ENCODE results near the gene SSTR3. TPM values are rescaled to one million over a fixed set of nuclear protein-coding genes. Genes with fewer than 3 reads are reported as not detected.

The SSTR3 gene
- total and polyA plus RNA-seq, 9 of the 15 experiments (the other 6 are each of a cell fraction or from before 2014, with no cell fraction given), result 0.03 TPM; not detected in 8

GRCh38 chr22:37169406-37169805 lies 42.9 kb downstream of the SSTR3 start:
- H4K20me1 ChIP-seq (replicated peaks; ENCODE audit: control insufficient read depth, insufficient read depth, low read length), result no peaks in the 10 kb centered on the region
- no peak for ATAC-seq
- H3K9ac ChIP-seq (ENCODE audit: insufficient read depth in 1 of 2, low read depth in 2 of 2, low read length in 2 of 2), result no peak overlapping the region
- H3K4me3 ChIP-seq, result no peak overlapping the region
- intact Hi-C loops (cut with micrococcal nuclease) (no loop called here), in situ Hi-C loops (cut with MboI) (loop anchor here (5.0 kb wide), 1 partner anchor 288 kb away; no protein-coding TSS in a partner anchor)
- ChIA-PET CTCF (ENCODE audit: low intra/inter-chr PET ratio) (no interaction called here), POLR2A (interaction anchor here (0.6 kb wide), 1 partner anchor 8 kb away, joined by 3 read pairs; no protein-coding TSS in a partner anchor)
- H3K36me3 ChIP-seq (ENCODE audit: control insufficient read depth, insufficient read depth, low read length), result no peaks in the 10 kb centered on the region
- H3K79me2 ChIP-seq (ENCODE audit: control insufficient read depth, insufficient read depth, low read length), result no peaks in the 10 kb centered on the region
- peaks cover 0 to 13% of the 10 kb centered on the region in 2 experiments; a peak in 2 of 5 replicates for H3K4me1 ChIP-seq (replicated peaks in 1 of 2; ENCODE audit: control insufficient read depth in 2 of 2, insufficient read depth in 2 of 2, low read length in 2 of 2)
- no peak overlapping the region for H3K27ac ChIP-seq (ENCODE audit: extremely low read depth, low read depth, low read length)
- WGBS (ENCODE audit: insufficient coverage, low coverage, missing lambda C conversion rate), result 0% methylated on average over 6 of the region's 8 CpGs
- no TSS peak for BruUV-seq (replicated peaks)
- H3K9me3 ChIP-seq (replicated peaks; ENCODE audit: control insufficient read depth, insufficient read depth, low read depth, low read length), result no peaks in the 10 kb centered on the region
- no peak for FAIRE-seq
- no peak for DNase-seq (ENCODE audit: extremely low read depth in 1 of 4, low spot score in 3 of 4)
- no peak overlapping the region for H2AFZ ChIP-seq (ENCODE audit: low read depth, low read length)
- H3K27me3 ChIP-seq (ENCODE audit: control insufficient read depth in 2 of 2, insufficient read depth in 2 of 2, low read length in 2 of 2), result peaks cover 1 to 7% of the 10 kb centered on the region in 2 experiments; a peak in 3 of 5 replicates
- no peak overlapping the region for H3K4me2 ChIP-seq (ENCODE audit: insufficient read depth, low read length)
- H3K9me1 ChIP-seq (ENCODE audit: control insufficient read depth, insufficient read depth, low read length), result no peaks in the 10 kb centered on the region
- TF ChIP-seq ZNF639 (CRISPR knock-in tag; conservative IDR thresholded peaks at IDR 0.05 in 1 of 2, IDR thresholded peaks at IDR 0.05 in 1 of 2) (no peak), BCLAF1 (IDR thresholded peaks at IDR 0.05; ENCODE audit: borderline replicate concordance in 1 of 2, control insufficient read depth in 1 of 2, low read depth in 2 of 2, low read length in 1 of 2) (no peak), CTCF (IDR thresholded peaks at IDR 0.05 in 2 of 3, conservative IDR thresholded peaks at IDR 0.05 in 1 of 3; ENCODE audit: insufficient read depth in 2 of 3, low read depth in 1 of 3, low read length in 3 of 3) (no peak), E2F1 (CRISPR knock-in tag; IDR thresholded peaks at IDR 0.05) (no peak), ZNF146 (CRISPR knock-in tag; IDR thresholded peaks at IDR 0.05; ENCODE audit: unreplicated experiment) (no peak), ZNF280A (IDR thresholded peaks at IDR 0.05; ENCODE audit: low read depth, partially characterized antibody) (no peak), ZBTB12 (CRISPR knock-in tag; IDR thresholded peaks at IDR 0.05) (no peak), SRSF7 (optimal IDR thresholded peaks at IDR 0.05; ENCODE audit: low read depth, low read length) (no peak)

Data from K562 (cell line).